Thoracic aorta endothelial cell (primary cell): ENCODE measurements around the gene C10orf143. TPM values are rescaled to one million over a fixed set of nuclear protein-coding genes. Genes with fewer than 3 reads are reported as not detected.

Experiments
- total RNA-seq: library from RNA; depleted of rRNA; stranded (reverse); fragments of >200 nt; gene quantifications from 2 replicates; pipeline ENCODE4 v1.2.3, GENCODE V29; 2012

Gene C10orf143
- total RNA-seq: 0.57 TPM in 1 of 2 replicates, not detected in the other

GRCh38 chr10:130110246-130111112 lies at the start of gene C10orf143:
C10orf143 (minus strand) TSS chr10:130110830; CDS start chr10:130110772, 58 bp downstream.

GRCh38 chr10:130136226-130137089 lies 25.8 kb upstream of the C10orf143 start, which contains the start of gene GLRX3:
GLRX3 (plus strand) TSS chr10:130136391; CDS start chr10:130136421, 30 bp downstream.

Other genes with a start within 250 kb of the C10orf143 start
- 0.13 and 0.50 TPM in 2 replicates for gene EBF3, start 146.6 kb downstream of the C10orf143 start, total RNA-seq
- 166 and 177 TPM in 2 replicates for gene GLRX3, start 25.6 kb upstream of the C10orf143 start, total RNA-seq